ENCODE data around the gene APBA2.
"Not testable (repeated sequence)": the region's sequence is repeated elsewhere in the genome, so short reads cannot be mapped to it uniquely, and the experiment has no call there.

The APBA2 gene

GRCh38 chr15:28885630-28886430, at the start of gene APBA2:
Gene APBA2 (plus strand): TSS chr15:28885974. CDS start chr15:29053885, 167,911 bp downstream.
- DNase-seq, result no peak

GRCh38 chr15:28840285-28840684, 45.5 kb upstream of the APBA2 start:
- DNase-seq, result not testable (repeated sequence)

- not testable (repeated sequence) for DNase-seq
These were observed 43.6 kb upstream of the APBA2 start for GRCh38 chr15:28842210-28842609.

- not testable (repeated sequence) for DNase-seq
These were observed 42.3 kb upstream of the APBA2 start for GRCh38 chr15:28843520-28843919.

GRCh38 chr15:28844147-28844546, 41.6 kb upstream of the APBA2 start:
- DNase-seq, result not testable (repeated sequence)

- not testable (repeated sequence) for DNase-seq
These were observed 38.5 kb upstream of the APBA2 start for GRCh38 chr15:28847247-28847646.

- DNase-seq, result not testable (repeated sequence)
These were observed 37.8 kb upstream of the APBA2 start for GRCh38 chr15:28847959-28848358.

GRCh38 chr15:28848521-28848920, 37.3 kb upstream of the APBA2 start, which contains the start of gene GOLGA6L7:
Gene GOLGA6L7 (minus strand): TSS chr15:28848644. CDS start chr15:28848549, 95 bp downstream.
- not testable (repeated sequence) for DNase-seq

GRCh38 chr15:28849271-28849670, 36.5 kb upstream of the APBA2 start:
- not testable (repeated sequence) for DNase-seq

GRCh38 chr15:28849766-28850165, 36.0 kb upstream of the APBA2 start:
- not testable (repeated sequence) for DNase-seq

- not testable (repeated sequence) for DNase-seq
These were observed 32.1 kb upstream of the APBA2 start for GRCh38 chr15:28853654-28854053.

- DNase-seq, result not testable (repeated sequence)
These were observed 31.2 kb upstream of the APBA2 start for GRCh38 chr15:28854578-28854977.

- no peak for DNase-seq
These were observed 24.7 kb upstream of the APBA2 start for GRCh38 chr15:28861031-28861534.

GRCh38 chr15:28861589-28862293, 24.0 kb upstream of the APBA2 start:
- not testable (repeated sequence) for DNase-seq

GRCh38 chr15:28868744-28869345, 16.9 kb upstream of the APBA2 start:
- no peak for DNase-seq

GRCh38 chr15:28871168-28871567, 14.6 kb upstream of the APBA2 start:
- DNase-seq, result no peak

GRCh38 chr15:28873006-28873405, 12.8 kb upstream of the APBA2 start:
- DNase-seq, result no peak

- DNase-seq, result no peak
These were observed 12.1 kb upstream of the APBA2 start for GRCh38 chr15:28873585-28874190.

GRCh38 chr15:28875461-28876000, 10.2 kb upstream of the APBA2 start:
- no peak for DNase-seq

- no peak for DNase-seq
These were observed 9.5 kb upstream of the APBA2 start for GRCh38 chr15:28876131-28876844.

GRCh38 chr15:28876845-28877185, 9.0 kb upstream of the APBA2 start:
- no peak for DNase-seq

GRCh38 chr15:28878209-28878608, 7.6 kb upstream of the APBA2 start:
- DNase-seq, result no peak

All from SHP77 treated with DMSO at 0.1 percent for 48 hours (cell line).